Keratinocyte (primary cell): ENCODE measurements around the gene IRGQ. TPM values are rescaled to one million over a fixed set of nuclear protein-coding genes. Genes with fewer than 3 reads are reported as not detected.

Source experiments
- DNase-seq: peaks from one replicate; pipeline ENCODE4 v3.0.0-alpha.2; 2011; ENCODE audit warnings: low read depth, missing footprints, low spot score
- FAIRE-seq: peaks from 2 replicates; lab custom pipeline; 2011; peaks lifted over from hg19 to GRCh38; lab: Jason Lieb, UNC
- H2AFZ ChIP-seq: 2 replicates; pipeline ENCODE4 v1.6.0; 2012; ENCODE audit warnings: low read length, control low read depth, inconsistent platforms; ENCODE audit not compliant: control insufficient read depth
- H3K27ac ChIP-seq: 2 replicates; pipeline ENCODE4 v1.5.1; 2011; ENCODE audit warnings: low read length; ENCODE audit not compliant: control insufficient read depth, insufficient read depth
- H3K27me3 ChIP-seq: 3 replicates; pipeline ENCODE4 v1.6.0; 2011; ENCODE audit warnings: low read length; ENCODE audit not compliant: control insufficient read depth, insufficient read depth; ENCODE audit errors: extremely low read depth
- H3K36me3 ChIP-seq, 2 experiments: 2 replicates in 1 of 2; 3 replicates in 1 of 2; pipeline ENCODE4 v1.5.1; 2011; ENCODE audit warnings: low read length in 2 of 2, mild to moderate bottlenecking in 1 of 2; ENCODE audit not compliant: control insufficient read depth in 2 of 2, insufficient read depth in 2 of 2; ENCODE audit errors: extremely low read depth in 1 of 2
- H3K4me1 ChIP-seq: 3 replicates; pipeline ENCODE4 v1.5.1; 2011; ENCODE audit warnings: low read length; ENCODE audit not compliant: control insufficient read depth, insufficient read depth; ENCODE audit errors: extremely low read depth
- H3K4me2 ChIP-seq: 3 replicates; pipeline ENCODE4 v1.6.0; 2011; ENCODE audit warnings: low read depth, low read length; ENCODE audit not compliant: control insufficient read depth, insufficient read depth; ENCODE audit errors: extremely low read depth
- H3K4me3 ChIP-seq, 3 experiments: fragments of 200-600 bp in 1 of 3; sonication (generic) in 1 of 3; 2 replicates in 2 of 3; 3 replicates in 1 of 3; pipeline ENCODE4 v1.5.1; 2011 to 2016; ENCODE audit warnings: low read length in 3 of 3, mild to moderate bottlenecking in 3 of 3, control low read depth in 2 of 3, inconsistent platforms in 1 of 3, low read depth in 1 of 3, mixed read lengths in 1 of 3, mixed run types in 1 of 3, moderate library complexity in 1 of 3; ENCODE audit not compliant: control insufficient read depth in 2 of 3, insufficient read depth in 2 of 3; ENCODE audit errors: extremely low read depth in 1 of 3
- H3K79me2 ChIP-seq: 2 replicates; pipeline ENCODE4 v1.6.0; 2012; ENCODE audit warnings: low read length; ENCODE audit not compliant: control insufficient read depth, insufficient read depth
- H3K9ac ChIP-seq: 3 replicates; pipeline ENCODE4 v1.6.0; 2011; ENCODE audit warnings: low read length; ENCODE audit not compliant: control insufficient read depth, insufficient read depth; ENCODE audit errors: extremely low read depth
- H3K9me1 ChIP-seq: 3 replicates; pipeline ENCODE4 v1.6.0; 2011; ENCODE audit warnings: low read length; ENCODE audit not compliant: control insufficient read depth, insufficient read depth; ENCODE audit errors: extremely low read depth
- H3K9me3 ChIP-seq: 2 replicates; pipeline ENCODE4 v1.5.1; 2012; ENCODE audit warnings: low read depth, low read length; ENCODE audit not compliant: control insufficient read depth
- H4K20me1 ChIP-seq: 3 replicates; pipeline ENCODE4 v1.6.0; 2011; ENCODE audit warnings: low read length; ENCODE audit not compliant: control insufficient read depth, insufficient read depth; ENCODE audit errors: extremely low read depth
- EZH2 ChIP-seq: IDR thresholded peaks from one replicate; pipeline ENCODE4 v1.6.1; 2012; ENCODE audit warnings: inconsistent platforms, mild to moderate bottlenecking, low read length, moderate library complexity
- dilution Hi-C: fragments of 300-500 bp; cut with MboI; formaldehyde crosslinking; loops from one replicate; pipeline ENCODE4 v1.7.0; 2020; ENCODE audit warnings: low sequenced_read_pairs; ENCODE audit not compliant: extremely low pct_ligation_motif_present
- polyA plus RNA-seq, 5 experiments: library from polyadenylated mRNA; depleted of rRNA in 3 of 5; stranded (reverse) in 3 of 5; stranded (forward) in 1 of 5; unstranded in 1 of 5; fragments of >200 nt; gene quantifications; 1 replicate in 1 of 5; 2 replicates in 3 of 5; 3 replicates in 1 of 5; pipeline versions ENCODE4 v1.2.1 to v1.2.3, GENCODE V29; 2011 to 2012; ENCODE audit warnings: missing spikeins in 2 of 5, low read depth in 1 of 5, low replicate concordance in 1 of 5
- TF ChIP-seq, protein P1 (sequence below), 3 experiments: IDR thresholded peaks in 1 of 3; conservative IDR thresholded peaks in 1 of 3; optimal IDR thresholded peaks in 1 of 3; 2 replicates in 2 of 3; 3 replicates in 1 of 3; pipeline versions ENCODE3 to v1.5.1; 2011; ENCODE audit warnings: low read length in 3 of 3, mild to moderate bottlenecking in 3 of 3, moderate library complexity in 2 of 3, control low read depth in 1 of 3, inconsistent platforms in 1 of 3; ENCODE audit not compliant: insufficient read depth in 2 of 3; ENCODE audit errors: extremely low read depth in 1 of 3

Gene IRGQ
- polyA plus RNA-seq, 1 donor (not counting 4 experiments of a cell fraction or from before 2014, with no cell fraction given), result 12.9 TPM

DNA sequence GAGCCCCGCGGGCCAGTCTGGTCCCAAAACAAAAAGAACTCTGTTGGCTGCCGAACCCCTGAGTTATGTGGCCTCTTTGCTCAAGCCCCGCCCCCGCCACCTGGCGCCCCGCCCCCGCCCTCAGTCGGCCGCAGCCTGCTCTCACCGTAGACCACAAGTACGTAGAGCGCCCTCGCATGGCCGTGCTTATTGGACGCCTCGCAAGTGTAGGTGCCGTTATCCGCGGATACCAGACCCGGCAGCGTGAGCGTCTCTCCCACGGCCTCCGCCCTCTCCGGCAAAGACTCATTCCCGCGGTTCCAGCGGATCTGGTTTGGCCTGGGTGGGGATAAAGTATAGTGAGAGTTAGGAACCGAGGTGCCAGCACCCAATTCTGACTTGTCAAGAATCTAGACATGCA lies 29.0 kb upstream of the IRGQ start:
- Histone ChIP-seq H3K27ac (no peak overlapping the region), H3K4me2 (peak overlapping the region; percentile 67), H3K9ac (no peak overlapping the region), H3K36me3 (no peaks in the 10 kb centered on the region), H3K9me1 (no peaks in the 10 kb centered on the region), H3K4me1 (peaks cover 14% of the 10 kb centered on the region), H2AFZ (peak overlapping the region; percentile 62), H3K9me3 (no peaks in the 10 kb centered on the region), H3K79me2 (no peaks in the 10 kb centered on the region), H3K27me3 (no peaks in the 10 kb centered on the region), H4K20me1 (no peaks in the 10 kb centered on the region), H3K4me3 (peak overlapping the region in 1 of 3 experiments; percentile 34)
- DNase-seq (peak; percentile 66), FAIRE-seq (peak; percentile 57)
- dilution Hi-C loops, result no loop called here
- TF ChIP-seq EZH2, result no peak
- TF ChIP-seq, protein P1, sequence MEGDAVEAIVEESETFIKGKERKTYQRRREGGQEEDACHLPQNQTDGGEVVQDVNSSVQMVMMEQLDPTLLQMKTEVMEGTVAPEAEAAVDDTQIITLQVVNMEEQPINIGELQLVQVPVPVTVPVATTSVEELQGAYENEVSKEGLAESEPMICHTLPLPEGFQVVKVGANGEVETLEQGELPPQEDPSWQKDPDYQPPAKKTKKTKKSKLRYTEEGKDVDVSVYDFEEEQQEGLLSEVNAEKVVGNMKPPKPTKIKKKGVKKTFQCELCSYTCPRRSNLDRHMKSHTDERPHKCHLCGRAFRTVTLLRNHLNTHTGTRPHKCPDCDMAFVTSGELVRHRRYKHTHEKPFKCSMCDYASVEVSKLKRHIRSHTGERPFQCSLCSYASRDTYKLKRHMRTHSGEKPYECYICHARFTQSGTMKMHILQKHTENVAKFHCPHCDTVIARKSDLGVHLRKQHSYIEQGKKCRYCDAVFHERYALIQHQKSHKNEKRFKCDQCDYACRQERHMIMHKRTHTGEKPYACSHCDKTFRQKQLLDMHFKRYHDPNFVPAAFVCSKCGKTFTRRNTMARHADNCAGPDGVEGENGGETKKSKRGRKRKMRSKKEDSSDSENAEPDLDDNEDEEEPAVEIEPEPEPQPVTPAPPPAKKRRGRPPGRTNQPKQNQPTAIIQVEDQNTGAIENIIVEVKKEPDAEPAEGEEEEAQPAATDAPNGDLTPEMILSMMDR (optimal IDR thresholded peaks at IDR 0.05 in 1 of 3, IDR thresholded peaks at IDR 0.05 in 1 of 3, conservative IDR thresholded peaks at IDR 0.05 in 1 of 3; ENCODE audit: extremely low read depth in 1 of 3, insufficient read depth in 2 of 3, low read length in 3 of 3), result peak; percentile 26 to 94 (median 68)

DNA sequence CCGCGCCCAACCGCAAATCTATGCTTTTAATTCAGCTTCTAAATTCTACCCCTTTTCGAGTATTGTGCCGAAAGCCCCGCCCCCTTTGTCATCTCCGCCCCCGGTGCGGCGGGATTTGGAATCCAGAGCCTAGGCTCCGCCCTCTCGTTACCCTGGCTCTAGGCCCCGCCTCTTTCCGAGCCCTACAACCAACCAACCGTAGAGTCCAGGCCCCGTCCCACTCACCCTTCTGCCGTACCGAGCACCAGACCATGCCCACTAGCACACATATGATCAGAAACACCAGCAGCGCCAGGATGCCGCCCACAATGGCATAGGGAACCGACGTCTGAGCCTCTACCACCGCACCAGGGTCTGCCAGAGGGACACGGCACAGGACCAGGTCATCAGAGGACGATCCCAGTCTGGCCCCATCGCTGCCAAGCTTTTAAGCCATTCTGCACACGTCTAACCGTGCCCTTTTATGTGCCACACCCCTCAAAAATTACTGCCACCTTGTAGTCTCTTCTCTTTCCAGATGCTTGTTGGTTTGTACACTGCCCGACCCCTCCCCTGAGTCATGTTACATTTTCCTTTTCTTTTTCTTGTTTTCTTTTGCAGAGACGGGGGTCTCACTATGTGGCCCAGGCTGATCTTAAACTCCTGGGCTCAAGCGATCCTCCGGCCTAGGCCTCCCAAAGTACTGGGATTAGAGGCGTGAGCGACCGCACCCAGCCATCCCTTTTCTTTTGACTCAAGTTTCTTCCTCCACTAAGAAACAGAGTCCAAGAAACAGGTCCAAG lies 28.1 kb upstream of the IRGQ start:
- Histone ChIP-seq H3K4me2 (peak overlapping the region; percentile 62), H3K4me3 (no peak overlapping the region), H3K27ac (no peak overlapping the region), H3K9me3 (no peaks in the 10 kb centered on the region), H3K79me2 (no peaks in the 10 kb centered on the region), H3K9ac (no peak overlapping the region), H4K20me1 (no peaks in the 10 kb centered on the region), H2AFZ (no peak overlapping the region), H3K27me3 (no peaks in the 10 kb centered on the region), H3K4me1 (peaks cover 16% of the 10 kb centered on the region), H3K9me1 (no peaks in the 10 kb centered on the region), H3K36me3 (no peaks in the 10 kb centered on the region)
- no peak for DNase-seq
- TF ChIP-seq EZH2, result no peak
- TF ChIP-seq, protein P1 (optimal IDR thresholded peaks at IDR 0.05 in 1 of 3, IDR thresholded peaks at IDR 0.05 in 1 of 3, conservative IDR thresholded peaks at IDR 0.05 in 1 of 3; ENCODE audit: extremely low read depth in 1 of 3, insufficient read depth in 2 of 3, low read length in 3 of 3), result no peak
- dilution Hi-C loops, result no loop called here
- FAIRE-seq, result no peak
